HG02981 (cell line): Measurements from ENCODE around the gene ZFP14.
A peak's percentile ranks its signal among the peaks of the same experiment; 100 is the strongest.

Experiments
- ATAC-seq: cut with Tn5 transposase; IDR thresholded peaks from one replicate; pipeline ENCODE4 v1.9.1; 2021; ENCODE audit warnings: mild to moderate bottlenecking, moderate library complexity; ENCODE audit not compliant: unreplicated experiment

ZFP14 gene

DNA sequence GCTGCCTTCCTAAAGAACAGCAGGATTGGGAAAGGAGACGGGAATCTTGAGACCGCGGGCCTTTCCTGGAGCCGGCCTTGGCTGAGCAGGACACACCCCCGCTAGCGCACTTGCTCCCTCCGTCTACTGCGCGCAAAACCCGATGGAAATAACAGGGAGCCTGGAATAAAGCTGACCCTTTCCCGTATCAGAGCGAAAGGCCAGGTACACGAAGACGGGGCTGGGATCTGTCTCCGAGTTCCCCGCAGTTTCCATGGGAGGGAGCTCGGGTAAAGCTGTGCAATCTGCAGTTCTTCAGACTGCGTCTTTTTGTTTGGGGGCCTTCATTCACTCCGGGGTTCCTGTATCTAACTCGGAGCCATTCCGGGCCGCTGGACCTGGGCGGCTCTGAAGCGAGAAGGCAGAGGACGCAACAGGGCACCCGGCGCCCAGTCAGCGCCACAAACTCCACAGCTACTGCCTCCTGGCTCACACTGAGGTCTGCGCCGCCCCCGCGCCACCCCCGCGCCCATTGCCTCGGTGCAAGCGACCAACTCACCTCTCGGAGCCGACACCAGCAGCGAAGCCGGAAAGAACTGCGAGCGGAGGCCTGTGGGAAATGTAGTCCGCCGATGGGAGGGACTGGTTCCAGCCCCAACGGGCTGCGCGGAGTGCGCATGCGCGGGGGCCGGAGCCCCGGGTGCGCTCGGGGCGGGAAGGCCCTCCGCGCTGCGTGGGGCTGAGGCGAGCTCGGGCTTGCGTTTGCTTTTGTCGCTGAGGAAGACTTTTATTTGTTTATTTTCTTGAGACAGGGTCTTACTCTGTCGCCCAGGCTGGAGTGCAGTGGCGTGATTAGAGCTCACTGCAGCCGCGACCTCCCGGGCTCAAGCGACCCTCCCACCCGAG lies at the start of gene ZFP14:
TSS of gene ZFP14 (minus strand) at position 577 of the 885 bp plus-strand sequence. CDS start 11,309 bp downstream, outside the sequence.
- peak; percentile 96 for ATAC-seq

DNA sequence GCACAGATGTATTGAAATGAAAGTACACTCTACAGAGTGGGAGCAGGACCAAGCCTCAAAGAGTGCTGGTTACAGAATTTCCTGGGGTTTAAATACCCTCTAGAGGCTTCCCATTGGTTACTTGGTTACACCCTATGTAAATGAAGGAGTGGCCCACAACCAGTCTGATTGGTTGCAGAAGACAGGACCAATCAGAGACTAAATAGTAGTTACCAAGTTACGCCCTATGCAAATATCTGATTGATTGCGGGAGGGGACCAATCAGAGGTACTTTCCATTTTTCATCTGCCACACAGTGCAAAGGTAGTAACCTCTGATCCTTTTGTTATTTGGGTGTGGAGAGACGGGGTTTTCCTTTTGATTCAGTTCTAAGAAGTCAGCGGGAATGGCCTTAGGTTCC lies 44.9 kb upstream of the ZFP14 start:
- ATAC-seq, result no peak

DNA sequence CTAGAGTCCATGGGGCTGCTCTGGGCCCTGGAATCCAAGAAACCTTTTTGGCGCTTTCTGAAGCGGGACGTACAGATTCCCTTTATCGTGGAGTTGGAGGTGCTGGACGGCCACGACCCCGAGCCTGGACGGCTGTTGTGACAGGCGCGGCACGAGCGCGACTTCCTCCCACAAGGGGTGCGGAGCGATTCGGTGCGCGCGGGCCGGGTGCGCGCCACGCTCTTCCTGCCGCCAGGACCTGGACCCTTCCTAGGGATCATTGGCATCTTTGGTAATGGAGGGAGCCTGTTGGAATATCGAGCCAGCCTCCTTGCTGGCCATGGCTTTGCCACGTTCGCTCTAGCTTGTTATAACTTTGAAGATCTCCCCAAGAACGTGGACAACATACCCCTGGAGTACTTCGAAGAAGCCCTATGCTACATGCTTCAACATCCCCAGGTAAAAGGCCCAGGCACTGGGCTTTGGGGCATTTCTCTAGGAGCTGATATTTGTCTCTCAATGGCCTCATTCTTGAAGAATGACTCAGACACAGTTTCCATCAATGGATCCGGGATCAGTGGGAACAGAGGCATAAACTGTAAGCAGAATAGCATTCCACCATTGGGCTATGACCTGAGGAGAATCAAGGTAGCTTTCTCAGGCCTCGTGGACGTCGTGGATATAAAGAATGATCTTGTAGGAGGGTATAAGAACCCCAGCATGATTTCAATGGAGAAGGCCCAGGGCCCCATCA lies 42.9 kb upstream of the ZFP14 start:
- no peak for ATAC-seq

DNA sequence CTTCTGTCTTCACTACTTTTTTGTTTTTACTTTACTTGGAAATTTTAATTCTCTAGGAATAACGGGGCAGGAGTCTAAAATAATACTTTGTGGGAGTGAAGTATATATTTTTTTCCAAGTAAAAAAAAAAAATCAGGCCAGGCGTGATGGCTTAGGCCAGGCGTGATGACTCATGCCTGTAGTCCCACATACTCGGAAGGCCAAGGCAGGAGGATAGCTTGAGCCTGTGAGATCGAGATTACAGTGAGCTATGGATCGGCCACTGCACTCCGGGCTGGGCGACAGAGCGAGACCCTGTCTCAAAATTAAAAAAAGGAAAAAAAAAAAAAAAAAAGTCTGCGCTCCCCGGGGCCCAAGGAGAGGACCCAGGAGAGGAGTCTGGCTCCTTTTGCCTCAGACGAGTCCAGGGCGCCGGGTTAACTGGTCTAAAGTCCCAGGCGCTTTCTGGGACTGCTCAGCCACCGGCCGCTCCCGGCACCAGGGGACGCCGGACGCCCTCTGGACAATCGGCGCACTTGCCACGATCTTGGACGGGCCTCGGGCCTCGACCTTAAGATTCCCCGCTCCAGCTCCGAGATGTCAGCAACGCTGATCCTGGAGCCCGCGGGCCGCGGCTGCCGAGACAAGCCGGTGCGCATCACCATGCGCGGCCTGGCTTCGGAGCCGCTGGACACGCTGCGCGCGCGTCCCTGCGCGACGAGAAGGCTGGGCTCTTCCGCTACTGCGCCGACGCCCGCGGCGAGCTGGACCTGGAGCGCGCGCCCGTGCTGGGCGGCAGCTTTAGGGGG lies 42.2 kb upstream of the ZFP14 start:
- no peak for ATAC-seq

DNA sequence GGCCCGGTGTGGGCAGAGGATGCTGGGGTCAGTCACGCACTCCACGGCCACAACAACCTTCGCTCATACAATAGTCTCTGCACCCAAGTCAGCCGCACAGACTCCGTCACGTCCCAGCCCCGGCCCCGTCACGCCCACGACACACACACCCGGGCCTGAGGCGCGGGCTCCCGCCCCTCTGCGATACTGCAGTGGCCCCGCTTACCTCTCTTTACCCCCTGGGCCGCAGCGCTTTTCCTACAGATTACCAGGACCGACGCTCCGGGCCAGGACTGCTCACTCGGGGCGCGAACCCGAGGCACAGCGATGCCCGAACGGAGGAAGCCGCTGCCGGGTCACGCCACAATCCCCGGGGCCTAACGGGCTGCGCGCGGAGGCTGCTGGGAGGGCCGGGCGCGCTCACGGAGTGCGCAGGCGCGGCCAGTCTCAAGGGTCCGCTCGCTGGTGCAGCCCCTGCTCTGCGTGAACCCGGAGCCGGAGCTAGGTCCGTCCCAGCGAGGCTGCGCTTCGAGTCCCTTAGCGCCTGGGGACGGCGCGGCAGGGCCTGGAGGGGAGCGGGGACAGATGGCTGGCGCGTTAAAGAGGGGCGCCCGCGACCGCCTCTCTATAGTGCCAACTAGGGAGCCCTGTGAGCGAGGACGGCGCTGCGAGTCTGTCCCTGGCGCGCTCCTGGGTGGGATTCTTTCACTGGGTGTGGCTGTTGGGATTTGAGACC lies 39.4 kb upstream of the ZFP14 start, which contains the start of gene ZFP82:
TSS of gene ZFP82 (minus strand) at position 358 of the 715 bp plus-strand sequence. CDS start 8,855 bp downstream, outside the sequence.
- peak; percentile 53 for ATAC-seq

DNA sequence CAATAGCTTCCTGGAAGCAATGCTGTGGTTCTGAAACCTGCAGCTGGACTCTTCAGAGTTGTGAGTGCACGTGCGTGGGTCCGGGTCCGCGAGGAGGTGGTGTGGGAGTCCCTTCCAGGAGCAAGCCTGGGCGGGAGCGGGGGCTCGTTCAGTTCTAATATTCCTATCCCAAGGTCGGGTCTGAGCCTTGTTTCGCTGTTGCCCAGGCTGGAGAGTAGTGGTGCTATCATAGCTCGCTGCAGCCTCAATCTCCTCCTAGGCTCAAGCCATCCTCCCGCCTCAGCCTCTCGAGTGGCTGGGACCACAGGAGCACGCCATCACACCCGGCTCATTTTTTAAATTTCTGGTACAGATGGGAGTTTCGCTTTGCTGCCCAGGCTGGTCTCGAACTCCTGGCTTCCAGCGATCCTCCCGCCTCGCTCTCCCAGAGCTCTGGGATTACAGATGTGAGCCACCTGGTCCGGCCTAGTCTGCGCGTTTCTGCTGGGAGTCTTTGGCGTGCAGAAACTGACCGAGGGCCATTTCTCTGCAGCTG lies 38.8 kb upstream of the ZFP14 start:
- ATAC-seq, result no peak

DNA sequence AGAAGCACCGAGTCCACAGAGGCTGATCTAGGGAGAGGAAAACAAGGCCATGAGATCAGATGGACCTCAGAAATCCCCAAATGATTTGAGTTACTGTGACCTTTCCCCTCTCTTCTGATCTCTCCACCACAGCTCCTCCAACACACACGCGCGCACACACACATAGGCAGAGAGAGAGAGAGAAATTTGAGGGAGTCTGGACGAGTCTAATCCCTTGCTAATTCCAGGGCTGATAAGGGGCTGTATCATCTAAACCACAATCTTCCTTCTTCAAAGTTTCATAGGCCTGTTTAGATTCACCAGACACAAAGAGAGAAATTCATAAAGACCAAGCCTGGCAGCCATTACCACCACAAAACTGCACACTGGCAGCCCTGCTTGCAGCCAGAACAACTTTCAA lies 30.8 kb upstream of the ZFP14 start:
- no peak for ATAC-seq

DNA sequence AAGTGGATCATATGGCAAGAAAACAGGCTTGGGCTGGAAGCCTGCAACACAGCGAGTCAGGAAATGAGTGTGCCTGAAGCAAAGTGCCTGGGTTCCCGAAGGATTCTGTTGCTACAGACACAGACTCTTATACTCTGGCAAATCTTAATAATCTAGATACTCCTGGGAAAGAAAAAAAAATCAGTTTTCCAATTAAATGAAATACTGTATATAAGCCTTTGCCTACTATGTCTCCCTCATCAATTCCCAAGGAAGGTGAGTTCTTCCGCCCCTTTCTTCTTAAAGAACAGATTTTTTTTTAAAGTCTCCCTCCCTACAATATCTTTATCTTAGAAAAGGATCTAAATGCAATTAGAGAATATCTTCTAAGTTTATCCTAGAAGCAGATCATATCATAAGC lies 29.1 kb upstream of the ZFP14 start:
- ATAC-seq, result no peak

DNA sequence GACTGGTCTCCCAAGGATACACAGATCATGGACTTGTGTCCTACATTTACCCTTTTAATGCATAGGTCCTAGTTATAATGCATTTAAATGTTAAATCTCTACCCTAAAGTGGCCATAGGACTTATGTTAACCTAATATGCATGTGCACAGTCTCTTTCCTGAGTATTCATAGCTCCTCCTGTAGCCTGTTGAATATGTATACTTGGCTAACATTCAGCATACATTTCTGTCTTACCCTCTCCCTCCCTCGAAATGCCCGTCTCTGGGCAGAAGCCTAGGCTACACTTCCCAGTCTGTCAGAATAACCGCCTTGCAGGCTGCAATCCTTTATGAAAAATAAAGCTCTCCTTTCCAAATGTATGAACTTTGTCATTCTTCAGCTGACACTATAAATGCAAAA lies 25.5 kb upstream of the ZFP14 start:
- no peak for ATAC-seq

DNA sequence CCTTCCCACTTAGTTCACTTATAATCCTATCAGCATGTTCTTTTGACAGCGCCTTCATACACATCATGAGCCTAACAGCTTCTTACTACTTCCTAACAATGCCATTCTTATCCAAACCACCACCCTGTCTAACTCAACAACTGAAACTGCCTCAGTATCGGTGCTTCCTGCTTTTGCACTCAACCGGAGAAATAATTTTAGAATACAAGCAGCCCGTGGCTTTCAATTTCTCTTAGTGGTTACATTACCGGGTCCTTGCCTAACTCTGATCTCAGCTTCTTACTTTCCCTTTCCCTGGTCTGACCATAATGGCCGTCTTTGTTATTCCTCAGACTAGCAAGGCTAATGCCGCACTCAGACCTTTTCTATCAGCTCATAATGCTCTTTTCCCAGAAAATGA lies 22.5 kb upstream of the ZFP14 start:
- no peak for ATAC-seq

- no peak for ATAC-seq
These were observed 19.6 kb upstream of the ZFP14 start for GRCh38 chr19:36398571-36398970.

DNA sequence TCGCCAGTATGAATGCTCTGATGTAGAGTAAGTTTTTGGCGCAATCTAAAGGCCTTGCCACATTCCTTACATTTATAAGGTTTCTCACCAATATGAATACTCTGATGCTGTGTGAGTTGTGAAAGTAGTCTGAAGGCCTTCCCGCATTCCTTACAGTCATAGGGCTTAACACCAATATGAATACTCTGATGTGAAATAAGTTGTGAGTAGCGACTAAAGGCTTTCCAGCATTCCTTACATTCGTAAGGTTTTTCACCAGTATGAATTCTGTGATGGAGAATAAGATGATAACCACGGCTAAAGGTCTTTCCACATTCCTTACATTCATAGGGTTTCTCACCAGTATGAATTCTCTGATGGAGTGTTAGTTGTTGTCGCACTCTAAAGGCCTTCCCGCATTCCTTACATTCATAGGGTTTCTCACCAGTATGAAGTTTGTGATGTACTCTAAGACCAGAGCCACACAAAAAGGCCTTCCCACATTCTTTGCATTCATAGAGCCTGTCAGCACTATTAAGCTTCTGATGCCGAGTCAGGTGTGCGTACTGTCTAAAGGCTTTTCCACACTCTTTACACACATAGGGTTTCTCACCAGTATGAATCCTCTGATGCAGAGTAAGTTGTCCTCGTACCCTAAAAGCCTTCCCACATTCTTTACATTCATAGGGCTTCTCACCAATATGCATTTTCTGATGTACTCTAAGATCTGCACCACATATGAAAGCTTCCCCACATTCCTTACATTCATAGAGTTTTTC lies 14.1 kb upstream of the ZFP14 start:
- no peak for ATAC-seq

DNA sequence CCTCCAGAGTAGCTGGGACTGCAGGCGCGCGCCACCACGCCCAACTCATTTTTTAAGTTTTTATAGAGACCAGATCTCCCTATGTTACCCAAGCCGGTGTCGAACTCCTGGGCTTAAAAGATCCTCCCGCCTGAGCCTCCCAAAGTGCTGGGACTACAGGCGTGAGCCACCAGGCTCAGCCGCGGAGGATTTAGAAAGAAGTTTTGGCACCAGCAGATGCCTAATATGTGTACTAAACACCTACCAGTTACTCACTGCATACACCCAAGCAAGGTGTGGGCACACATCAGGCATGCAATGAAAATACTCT lies 464 bp upstream of the ZFP14 start:
- no peak for ATAC-seq

GRCh38 chr19:36377541-36378178 lies 1.3 kb downstream of the ZFP14 start:
- ATAC-seq, result no peak

GRCh38 chr19:36373638-36374156 lies 5.3 kb downstream of the ZFP14 start:
- ATAC-seq, result no peak

GRCh38 chr19:36371886-36372285 lies 7.1 kb downstream of the ZFP14 start:
- ATAC-seq, result no peak

GRCh38 chr19:36363845-36364244 lies 15.2 kb downstream of the ZFP14 start:
- no peak for ATAC-seq

GRCh38 chr19:36340786-36341372 lies 38.1 kb downstream of the ZFP14 start:
- ATAC-seq, result no peak
